Suprapubic skin (tissue), 4 donors: ENCODE data around the gene DGKB. TPM values are rescaled to one million over a fixed set of nuclear protein-coding genes. Genes with fewer than 3 reads are reported as not detected.

ENCODE experiments used
- DNase-seq, 2 donors: peaks; one replicate each; pipeline ENCODE4 v3.0.0-alpha.2; 2019; ENCODE audit warnings: low spot score in 2 of 2
- H3K27ac ChIP-seq: fragments of 200-600 bp; sonication (generic); one replicate; pipeline ENCODE4 v1.5.1; 2019
- H3K27me3 ChIP-seq: fragments of 200-600 bp; sonication (generic); one replicate; pipeline ENCODE4 v1.5.1; 2019
- H3K36me3 ChIP-seq: fragments of 200-600 bp; sonication (generic); one replicate; pipeline ENCODE4 v1.5.1; 2019
- H3K4me1 ChIP-seq: fragments of 200-600 bp; sonication (generic); one replicate; pipeline ENCODE4 v1.5.1; 2019
- H3K4me3 ChIP-seq: fragments of 200-600 bp; sonication (generic); one replicate; pipeline ENCODE4 v1.5.1; 2019; ENCODE audit warnings: mild to moderate bottlenecking
- H3K9me3 ChIP-seq: fragments of 200-600 bp; sonication (generic); one replicate; pipeline ENCODE4 v1.5.1; 2019
- EP300 ChIP-seq: sonication (generic); formaldehyde crosslinking; IDR thresholded peaks from one replicate; pipeline ENCODE4 v1.6.1; 2017; ENCODE audit warnings: antibody characterized with exemption
- POLR2A ChIP-seq, 2 donors: fragments of 450-650 bp; IDR thresholded peaks; one replicate each; pipeline ENCODE4 v1.6.1; 2017; ENCODE audit warnings: antibody characterized with exemption in 2 of 2, mild to moderate bottlenecking in 2 of 2, moderate library complexity in 2 of 2
- POLR2AphosphoS5 ChIP-seq, 3 donors: sonication (generic); formaldehyde crosslinking; IDR thresholded peaks; one replicate each; pipeline ENCODE4 v1.6.1; 2017; ENCODE audit warnings: antibody characterized with exemption in 3 of 3
- WGBS: methylation state at CpG from one replicate; pipeline ENCODE4 v1.1.5; 2018; 5-methylcytosine and 5-hydroxymethylcytosine counted together
- total RNA-seq, 4 donors: library from RNA; depleted of rRNA; stranded (reverse); fragments of >200 nt; gene quantifications; one replicate each; pipeline ENCODE4 v1.1.0, GENCODE V29; 2016
- TF ChIP-seq, protein P1 (sequence below), 2 donors: fragments of 200-600 bp in 1 of 2; fragments of 450-650 bp in 1 of 2; sonication (generic) in 1 of 2; IDR thresholded peaks; one replicate each; pipeline ENCODE4 v1.5.1; 2016 to 2019; ENCODE audit warnings: antibody characterized with exemption in 2 of 2, mild to moderate bottlenecking in 1 of 2, moderate library complexity in 1 of 2

DGKB gene
- total RNA-seq, 4 donors from 2014 or later = 0.17 to 0.30 TPM; not detected in 2

DNA sequence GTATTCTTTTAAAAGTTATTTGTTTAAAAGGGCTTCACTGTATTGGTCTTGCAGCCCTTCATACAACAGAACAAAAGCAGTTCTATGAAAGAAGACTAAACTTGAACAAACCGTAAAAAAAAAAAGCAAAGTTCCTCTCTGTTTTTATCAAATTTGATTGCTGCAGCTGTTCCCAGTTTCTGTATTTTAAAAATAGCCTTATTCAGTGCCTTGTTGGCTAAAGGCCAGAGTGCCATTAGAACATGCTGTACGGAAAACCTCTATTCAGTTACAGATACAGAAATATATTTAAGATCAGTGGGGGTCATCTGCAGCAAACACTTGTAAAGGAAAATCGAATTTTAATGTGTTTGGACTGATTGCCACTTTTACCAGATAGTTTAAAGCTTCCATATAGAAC is 705.3 kb downstream of the DGKB start:
- DNase-seq = no peak
- TF ChIP-seq POLR2A (IDR thresholded peaks at IDR 0.05) (no peak), EP300 (no peak), POLR2AphosphoS5 (IDR thresholded peaks at IDR 0.05) (no peak)
- TF ChIP-seq, protein P1, sequence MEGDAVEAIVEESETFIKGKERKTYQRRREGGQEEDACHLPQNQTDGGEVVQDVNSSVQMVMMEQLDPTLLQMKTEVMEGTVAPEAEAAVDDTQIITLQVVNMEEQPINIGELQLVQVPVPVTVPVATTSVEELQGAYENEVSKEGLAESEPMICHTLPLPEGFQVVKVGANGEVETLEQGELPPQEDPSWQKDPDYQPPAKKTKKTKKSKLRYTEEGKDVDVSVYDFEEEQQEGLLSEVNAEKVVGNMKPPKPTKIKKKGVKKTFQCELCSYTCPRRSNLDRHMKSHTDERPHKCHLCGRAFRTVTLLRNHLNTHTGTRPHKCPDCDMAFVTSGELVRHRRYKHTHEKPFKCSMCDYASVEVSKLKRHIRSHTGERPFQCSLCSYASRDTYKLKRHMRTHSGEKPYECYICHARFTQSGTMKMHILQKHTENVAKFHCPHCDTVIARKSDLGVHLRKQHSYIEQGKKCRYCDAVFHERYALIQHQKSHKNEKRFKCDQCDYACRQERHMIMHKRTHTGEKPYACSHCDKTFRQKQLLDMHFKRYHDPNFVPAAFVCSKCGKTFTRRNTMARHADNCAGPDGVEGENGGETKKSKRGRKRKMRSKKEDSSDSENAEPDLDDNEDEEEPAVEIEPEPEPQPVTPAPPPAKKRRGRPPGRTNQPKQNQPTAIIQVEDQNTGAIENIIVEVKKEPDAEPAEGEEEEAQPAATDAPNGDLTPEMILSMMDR (IDR thresholded peaks at IDR 0.05) = no peak
- no peaks in the 10 kb centered on the region for H3K4me1 ChIP-seq
- WGBS = 26% methylated on average over 3 of the region's 3 CpGs
- H3K9me3 ChIP-seq = no peaks in the 10 kb centered on the region
- no peak overlapping the region for H3K4me3 ChIP-seq
- H3K36me3 ChIP-seq = no peaks in the 10 kb centered on the region
- no peak overlapping the region for H3K27ac ChIP-seq
- H3K27me3 ChIP-seq = no peaks in the 10 kb centered on the region

DNA sequence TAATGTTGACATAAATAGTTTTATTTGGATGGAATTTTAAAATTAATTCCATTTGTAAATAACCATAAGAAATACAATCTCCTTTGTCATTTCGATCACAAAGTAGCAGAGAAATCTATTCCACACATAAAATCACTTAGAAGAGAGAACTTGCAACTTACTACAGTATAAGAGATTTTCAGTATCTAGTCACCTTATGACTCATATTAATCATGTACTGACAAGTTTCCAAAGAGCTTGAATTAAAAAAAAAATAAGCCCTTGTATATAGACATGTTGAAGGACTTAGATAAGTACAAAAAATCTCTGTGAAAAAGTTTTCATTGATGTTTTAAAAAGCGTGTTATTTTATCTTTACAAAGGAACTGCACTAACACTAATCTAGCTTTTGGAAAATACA is 706.0 kb downstream of the DGKB start:
- TF ChIP-seq, protein P1 (IDR thresholded peaks at IDR 0.05) = no peak
- TF ChIP-seq POLR2AphosphoS5 (IDR thresholded peaks at IDR 0.05) (no peak), POLR2A (IDR thresholded peaks at IDR 0.05) (no peak), EP300 (no peak)
- Histone ChIP-seq H3K9me3 (no peaks in the 10 kb centered on the region), H3K4me3 (no peak overlapping the region), H3K27me3 (no peaks in the 10 kb centered on the region), H3K4me1 (no peaks in the 10 kb centered on the region), H3K27ac (no peak overlapping the region), H3K36me3 (no peaks in the 10 kb centered on the region)
- WGBS = 32% methylated on average over 2 of the region's 2 CpGs
- no peak for DNase-seq

DNA sequence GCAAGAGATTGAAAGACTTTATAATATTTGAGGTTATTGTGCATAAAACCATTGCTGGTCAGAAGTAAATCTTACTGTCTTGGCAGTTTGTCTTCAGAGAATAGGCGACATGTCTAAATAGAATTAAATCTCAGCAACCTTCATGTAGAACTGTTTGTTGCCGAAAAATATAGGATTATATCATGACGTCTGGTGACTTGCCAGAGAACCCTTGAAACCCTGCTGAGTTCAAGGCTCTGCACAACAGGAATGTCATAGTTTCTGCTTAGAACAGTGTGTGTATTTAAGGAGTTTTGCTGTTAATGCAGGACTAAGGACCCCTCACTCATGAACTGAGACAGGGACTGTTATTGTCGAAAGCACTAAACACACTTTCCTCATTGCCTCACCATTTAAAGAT is 706.7 kb downstream of the DGKB start:
- Histone ChIP-seq H3K4me3 (no peak overlapping the region), H3K27me3 (no peaks in the 10 kb centered on the region), H3K36me3 (no peaks in the 10 kb centered on the region), H3K4me1 (no peaks in the 10 kb centered on the region), H3K9me3 (no peaks in the 10 kb centered on the region), H3K27ac (no peak overlapping the region)
- TF ChIP-seq EP300 = no peak
- no peak for TF ChIP-seq POLR2A (IDR thresholded peaks at IDR 0.05)
- TF ChIP-seq, protein P1 (IDR thresholded peaks at IDR 0.05) = no peak
- TF ChIP-seq POLR2AphosphoS5 (IDR thresholded peaks at IDR 0.05) = no peak
- WGBS = 65% methylated on average over 4 of the region's 4 CpGs
- no peak for DNase-seq

DNA sequence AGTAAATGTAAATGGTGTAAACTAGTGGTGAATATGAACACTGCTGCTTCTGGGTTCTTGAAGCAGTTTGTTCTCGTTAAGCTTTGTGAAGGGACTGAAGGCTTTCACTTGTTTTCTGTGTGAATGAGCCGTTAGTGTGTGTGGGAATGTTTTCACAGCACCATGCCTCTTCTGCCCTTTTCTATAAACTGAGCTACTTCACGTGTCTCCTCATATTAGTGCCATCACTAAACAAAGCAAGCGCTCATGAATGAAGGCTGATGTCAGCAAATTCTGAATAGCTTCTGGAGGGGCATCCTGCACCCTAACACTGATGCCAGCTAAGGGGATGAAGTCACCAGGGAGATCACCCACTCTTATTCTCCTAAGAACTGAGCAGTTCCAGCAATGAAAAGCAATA is 707.5 kb downstream of the DGKB start:
- H3K4me1 ChIP-seq = no peaks in the 10 kb centered on the region
- H3K9me3 ChIP-seq = no peaks in the 10 kb centered on the region
- no peaks in the 10 kb centered on the region for H3K27me3 ChIP-seq
- no peak overlapping the region for H3K4me3 ChIP-seq
- no peaks in the 10 kb centered on the region for H3K36me3 ChIP-seq
- TF ChIP-seq POLR2A (IDR thresholded peaks at IDR 0.05) (no peak), EP300 (no peak), POLR2AphosphoS5 (IDR thresholded peaks at IDR 0.05) (no peak)
- TF ChIP-seq, protein P1 (IDR thresholded peaks at IDR 0.05) = no peak
- WGBS = 84% methylated on average over 4 of the region's 4 CpGs
- no peak overlapping the region for H3K27ac ChIP-seq
- no peak for DNase-seq

DNA sequence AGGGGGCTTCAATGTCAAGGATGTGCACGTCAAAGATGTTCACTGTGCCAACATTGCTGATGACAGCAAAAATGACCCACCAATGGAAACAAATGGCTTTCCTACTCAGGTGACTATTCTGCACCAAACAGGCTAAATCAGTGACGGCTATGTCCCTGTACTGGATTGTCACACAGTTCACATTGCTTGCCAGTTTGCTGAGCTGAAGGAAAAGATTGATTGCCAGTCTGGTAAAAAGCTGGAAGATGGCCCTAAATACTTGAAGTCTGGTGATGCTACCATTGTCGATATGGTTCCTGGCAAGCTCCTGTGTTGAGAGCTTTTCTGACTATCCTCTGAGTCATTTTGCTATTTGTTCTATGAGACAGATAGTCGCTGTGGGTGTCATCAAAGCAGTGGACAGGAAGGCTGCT is 710.9 kb downstream of the DGKB start:
- DNase-seq = no peak
- no peaks in the 10 kb centered on the region for H3K27me3 ChIP-seq
- WGBS = 80% methylated on average over 4 of the region's 4 CpGs
- H3K4me1 ChIP-seq = no peaks in the 10 kb centered on the region
- H3K9me3 ChIP-seq = no peaks in the 10 kb centered on the region
- no peak for TF ChIP-seq POLR2AphosphoS5 (IDR thresholded peaks at IDR 0.05)
- no peak for TF ChIP-seq POLR2A (IDR thresholded peaks at IDR 0.05)
- TF ChIP-seq, protein P1 (IDR thresholded peaks at IDR 0.05) = no peak
- TF ChIP-seq EP300 = no peak
- H3K4me3 ChIP-seq = no peak overlapping the region
- H3K36me3 ChIP-seq = no peaks in the 10 kb centered on the region
- H3K27ac ChIP-seq = no peak overlapping the region
